Neural progenitor cell (in vitro differentiated cells): ENCODE data around the gene ARL3. TPM values are rescaled to one million over a fixed set of nuclear protein-coding genes. Genes with fewer than 3 reads are reported as not detected.
A peak's percentile ranks its signal among the peaks of the same experiment; 100 is the strongest.

Experiments used
- DNase-seq: peaks from one replicate; pipeline ENCODE4 v3.0.0-alpha.2; 2016; ENCODE audit warnings: low spot score
- H2AFZ ChIP-seq: fragments of 200-600 bp; sonication (generic); replicated peaks from 2 replicates; pipeline ENCODE4 v1.6.1; 2016; ENCODE audit warnings: antibody characterized with exemption
- H3F3A ChIP-seq: fragments of 200-600 bp; sonication (generic); 2 replicates; pipeline ENCODE4 v1.6.1; 2016; ENCODE audit warnings: antibody characterized with exemption, low read depth
- H3K27ac ChIP-seq: fragments of 200-600 bp; sonication (generic); 2 replicates; pipeline ENCODE4 v1.5.1; 2016; ENCODE audit warnings: mild to moderate bottlenecking
- H3K27me3 ChIP-seq: fragments of 200-600 bp; sonication (generic); 2 replicates; pipeline ENCODE4 v1.6.1; 2016; ENCODE audit warnings: mild to moderate bottlenecking, moderate library complexity
- H3K36me3 ChIP-seq: fragments of 200-600 bp; sonication (generic); 2 replicates; pipeline ENCODE4 v1.5.1; 2016
- H3K4me1 ChIP-seq: fragments of 200-600 bp; sonication (generic); 2 replicates; pipeline ENCODE4 v1.6.1; 2016; ENCODE audit warnings: mixed run types
- H3K4me2 ChIP-seq: fragments of 200-600 bp; sonication (generic); 2 replicates; pipeline ENCODE4 v1.6.1; 2016
- H3K4me3 ChIP-seq: fragments of 200-600 bp; sonication (generic); 2 replicates; pipeline ENCODE4 v1.5.1; 2016
- H3K79me2 ChIP-seq: fragments of 200-600 bp; sonication (generic); 2 replicates; pipeline ENCODE4 v1.6.1; 2016; ENCODE audit warnings: low read depth
- H3K9ac ChIP-seq: fragments of 200-600 bp; sonication (generic); 2 replicates; pipeline ENCODE4 v1.6.1; 2016
- H3K9me3 ChIP-seq: fragments of 200-600 bp; sonication (generic); 2 replicates; pipeline ENCODE4 v1.5.1; 2016; ENCODE audit warnings: low read depth
- H4K20me1 ChIP-seq: fragments of 200-600 bp; sonication (generic); 2 replicates; pipeline ENCODE4 v1.6.1; 2016; ENCODE audit warnings: low read depth
- H3K27ac Mint-ChIP-seq: 3 replicates; pipeline ENCODE4 v1.8.0; 2021; ENCODE audit warnings: mixed read lengths
- H3K27me3 Mint-ChIP-seq: 2 replicates; pipeline ENCODE4 v1.8.0; 2022; ENCODE audit warnings: low read depth, mild to moderate bottlenecking, inconsistent platforms, moderate library complexity, mixed read lengths; ENCODE audit not compliant: insufficient read depth
- H3K36me3 Mint-ChIP-seq: 3 replicates; pipeline ENCODE4 v1.8.0; 2021; ENCODE audit warnings: mixed read lengths
- H3K4me1 Mint-ChIP-seq: 3 replicates; pipeline ENCODE4 v1.8.0; 2021; ENCODE audit warnings: mixed read lengths
- H3K4me3 Mint-ChIP-seq: 3 replicates; pipeline ENCODE4 v1.8.0; 2021; ENCODE audit warnings: mild to moderate bottlenecking, moderate library complexity, mixed read lengths
- H3K9me3 Mint-ChIP-seq: 3 replicates; pipeline ENCODE4 v1.8.0; 2020; ENCODE audit warnings: mixed read lengths
- EZH2 ChIP-seq: fragments of 200-600 bp; sonication (generic); IDR thresholded peaks from 2 replicates; pipeline ENCODE4 v1.6.1; 2017; ENCODE audit warnings: antibody characterized with exemption, mild to moderate bottlenecking, moderate library complexity
- EZH2phosphoT487 ChIP-seq: fragments of 200-600 bp; sonication (generic); IDR thresholded peaks from 2 replicates; pipeline ENCODE4 v1.6.1; 2017; ENCODE audit warnings: antibody characterized with exemption
- total RNA-seq: library from RNA; depleted of rRNA; stranded (reverse); fragments of >200 nt; gene quantifications from 2 replicates; pipeline ENCODE4 v1.2.3, GENCODE V29; 2015; ENCODE audit warnings: low replicate concordance
- TF ChIP-seq, protein P1 (sequence below): fragments of 200-600 bp; sonication (generic); IDR thresholded peaks from 2 replicates; pipeline ENCODE4 v1.5.1; 2017; ENCODE audit warnings: antibody characterized with exemption, mild to moderate bottlenecking

Gene ARL3
- total RNA-seq, 1 donor from 2014 or later = 29.7 TPM

DNA sequence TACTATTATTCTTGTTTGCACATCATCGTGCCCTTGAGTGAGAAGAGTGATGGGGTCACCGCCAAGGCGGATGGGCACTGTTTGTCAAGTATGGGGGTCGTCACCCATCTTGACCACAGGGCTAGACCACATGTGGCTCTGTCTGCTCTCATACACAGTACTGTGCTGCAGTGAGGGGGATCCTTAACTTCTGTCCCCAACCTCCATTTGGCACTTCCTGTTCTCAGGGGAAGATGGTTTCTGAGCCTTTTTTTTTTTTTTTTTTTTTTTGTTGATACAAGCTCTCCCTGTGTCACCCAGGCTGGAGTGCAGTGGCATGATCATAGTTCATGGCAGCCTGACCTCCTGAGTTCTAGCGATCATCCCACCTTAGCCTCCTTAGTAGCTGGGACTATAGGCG is 43.1 kb upstream of the ARL3 start:
- Mint-ChIP-seq H3K9me3 (no peaks in the 10 kb centered on the region), H3K27ac (no peak overlapping the region), H3K4me3 (no peak overlapping the region), H3K27me3 (peaks cover 2% of the 10 kb centered on the region), H3K4me1 (peaks cover 21% of the 10 kb centered on the region), H3K36me3 (peaks cover 6% of the 10 kb centered on the region)
- TF ChIP-seq, protein P1, sequence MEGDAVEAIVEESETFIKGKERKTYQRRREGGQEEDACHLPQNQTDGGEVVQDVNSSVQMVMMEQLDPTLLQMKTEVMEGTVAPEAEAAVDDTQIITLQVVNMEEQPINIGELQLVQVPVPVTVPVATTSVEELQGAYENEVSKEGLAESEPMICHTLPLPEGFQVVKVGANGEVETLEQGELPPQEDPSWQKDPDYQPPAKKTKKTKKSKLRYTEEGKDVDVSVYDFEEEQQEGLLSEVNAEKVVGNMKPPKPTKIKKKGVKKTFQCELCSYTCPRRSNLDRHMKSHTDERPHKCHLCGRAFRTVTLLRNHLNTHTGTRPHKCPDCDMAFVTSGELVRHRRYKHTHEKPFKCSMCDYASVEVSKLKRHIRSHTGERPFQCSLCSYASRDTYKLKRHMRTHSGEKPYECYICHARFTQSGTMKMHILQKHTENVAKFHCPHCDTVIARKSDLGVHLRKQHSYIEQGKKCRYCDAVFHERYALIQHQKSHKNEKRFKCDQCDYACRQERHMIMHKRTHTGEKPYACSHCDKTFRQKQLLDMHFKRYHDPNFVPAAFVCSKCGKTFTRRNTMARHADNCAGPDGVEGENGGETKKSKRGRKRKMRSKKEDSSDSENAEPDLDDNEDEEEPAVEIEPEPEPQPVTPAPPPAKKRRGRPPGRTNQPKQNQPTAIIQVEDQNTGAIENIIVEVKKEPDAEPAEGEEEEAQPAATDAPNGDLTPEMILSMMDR = no peak
- TF ChIP-seq EZH2 = no peak
- TF ChIP-seq EZH2phosphoT487 = no peak
- Histone ChIP-seq H3K36me3 (no peaks in the 10 kb centered on the region), H3K4me1 (peaks cover 8% of the 10 kb centered on the region), H3K4me2 (no peak overlapping the region), H3K27ac (no peak overlapping the region), H3K27me3 (no peaks in the 10 kb centered on the region), H3K9me3 (no peaks in the 10 kb centered on the region), H3K4me3 (no peak overlapping the region), H2AFZ (no peak overlapping the region), H3K79me2 (peaks cover 11% of the 10 kb centered on the region), H3K9ac (no peak overlapping the region), H4K20me1 (peaks cover 7% of the 10 kb centered on the region), H3F3A (no peaks in the 10 kb centered on the region)
- DNase-seq = no peak

DNA sequence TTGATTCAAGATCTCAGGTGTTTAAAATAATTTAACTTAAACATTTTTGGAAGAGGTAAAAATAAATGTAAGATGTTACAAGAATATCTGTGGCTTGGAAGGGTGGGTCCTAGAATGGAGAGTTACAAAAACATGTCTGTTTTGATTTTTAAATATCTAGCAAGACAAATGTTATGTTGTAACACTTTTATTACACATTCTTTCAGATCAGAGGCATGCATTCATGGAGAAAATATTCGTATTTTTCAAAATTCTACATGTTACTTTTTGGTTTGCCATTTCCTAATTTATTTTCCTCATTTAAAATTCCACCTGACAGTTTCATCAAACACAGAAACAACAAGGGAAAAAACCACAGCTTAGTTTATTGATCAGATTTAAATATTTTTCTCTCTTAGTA is 39.5 kb upstream of the ARL3 start:
- Histone ChIP-seq H3K4me2 (peak overlapping the region; percentile 15), H3K9ac (no peak overlapping the region), H3K27me3 (no peaks in the 10 kb centered on the region), H3F3A (no peaks in the 10 kb centered on the region), H3K4me1 (peaks cover 8% of the 10 kb centered on the region), H3K4me3 (no peak overlapping the region), H3K27ac (no peak overlapping the region), H2AFZ (no peak overlapping the region), H4K20me1 (peaks cover 7% of the 10 kb centered on the region), H3K9me3 (no peaks in the 10 kb centered on the region), H3K79me2 (peaks cover 13% of the 10 kb centered on the region), H3K36me3 (no peaks in the 10 kb centered on the region)
- peaks cover 3% of the 10 kb centered on the region for H3K36me3 Mint-ChIP-seq
- no peaks in the 10 kb centered on the region for H3K9me3 Mint-ChIP-seq
- TF ChIP-seq EZH2 = no peak
- TF ChIP-seq, protein P1 = no peak
- no peak for TF ChIP-seq EZH2phosphoT487
- peaks cover 20% of the 10 kb centered on the region for H3K4me1 Mint-ChIP-seq
- no peak overlapping the region for H3K27ac Mint-ChIP-seq
- peaks cover 7% of the 10 kb centered on the region for H3K27me3 Mint-ChIP-seq
- H3K4me3 Mint-ChIP-seq = no peak overlapping the region
- DNase-seq = no peak

DNA sequence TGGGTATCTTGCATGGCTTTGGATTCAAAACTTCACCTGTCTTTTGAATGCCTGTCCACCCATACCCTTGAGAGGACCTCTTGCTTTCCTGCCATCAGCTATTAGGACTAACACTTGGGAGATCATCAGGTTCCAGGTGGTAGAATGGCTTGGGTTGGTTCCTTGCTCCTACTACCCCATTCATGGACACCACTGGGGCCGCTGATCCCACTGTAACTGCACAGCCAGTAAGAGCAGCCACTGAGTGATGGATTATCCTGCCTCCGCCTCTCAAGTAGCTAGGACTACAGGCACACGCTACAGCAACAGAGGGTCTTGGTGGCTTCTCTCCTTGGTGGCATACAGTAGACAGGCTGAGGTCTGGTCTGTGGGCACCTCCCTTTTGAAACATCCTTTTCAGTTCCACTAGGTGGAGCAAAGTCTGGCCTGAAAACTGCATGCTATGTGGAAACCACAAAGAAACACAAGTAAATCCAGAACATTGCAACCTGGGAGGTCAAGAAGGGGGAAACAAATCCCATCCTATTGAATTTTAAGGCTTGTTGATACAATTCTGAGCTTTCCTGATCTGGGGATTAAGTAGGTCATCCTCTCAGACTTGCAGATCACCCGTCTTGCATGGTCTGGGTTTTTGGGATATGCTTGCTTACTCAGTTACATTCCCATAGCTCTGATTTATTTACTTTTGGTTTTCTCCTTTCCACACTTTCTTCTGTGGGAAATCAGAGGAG is 38.9 kb upstream of the ARL3 start:
- DNase-seq = peak; percentile 69
- Histone ChIP-seq H3K4me1 (peaks cover 8% of the 10 kb centered on the region), H3K27ac (no peak overlapping the region), H2AFZ (no peak overlapping the region), H3K9ac (no peak overlapping the region), H3K79me2 (peaks cover 17% of the 10 kb centered on the region), H3K4me2 (peak overlapping the region; percentile 15), H4K20me1 (peaks cover 7% of the 10 kb centered on the region), H3F3A (no peaks in the 10 kb centered on the region), H3K36me3 (no peaks in the 10 kb centered on the region), H3K9me3 (no peaks in the 10 kb centered on the region), H3K4me3 (no peak overlapping the region), H3K27me3 (no peaks in the 10 kb centered on the region)
- Mint-ChIP-seq H3K36me3 (peaks cover 7% of the 10 kb centered on the region), H3K27me3 (peaks cover 7% of the 10 kb centered on the region), H3K27ac (no peak overlapping the region), H3K9me3 (no peaks in the 10 kb centered on the region), H3K4me3 (no peak overlapping the region), H3K4me1 (peaks cover 19% of the 10 kb centered on the region)
- TF ChIP-seq, protein P1 = peak; percentile 61
- no peak for TF ChIP-seq EZH2phosphoT487
